Lung (tissue), 12 donors: ENCODE measurements around the gene POC5. TPM values are rescaled to one million over a fixed set of nuclear protein-coding genes. Genes with fewer than 3 reads are reported as not detected.

Source experiments
- ATAC-seq: fragments of 200-7000 bp; cut with Tn5 transposase; one replicate; pipeline ENCODE4 v1.9.1; 2020; ENCODE audit warnings: moderate number of reproducible peaks; ENCODE audit not compliant: insufficient read depth, low FRiP score
- DNase-seq, 3 donors: peaks; one replicate each; pipeline ENCODE4 v3.0.0-alpha.2; 2013 to 2017
- H3K27ac ChIP-seq, 2 donors: one replicate each; pipeline ENCODE4 v1.5.1; 2013; ENCODE audit warnings: mild to moderate bottlenecking in 2 of 2, moderate library complexity in 2 of 2, control low read depth in 1 of 2, inconsistent platforms in 1 of 2, low read depth in 1 of 2, low read length in 1 of 2
- H3K27me3 ChIP-seq, 3 donors: one replicate each; pipeline ENCODE4 v1.5.1; 2013; ENCODE audit warnings: low read length in 2 of 3; ENCODE audit not compliant: control insufficient read depth in 3 of 3, insufficient read depth in 3 of 3
- H3K36me3 ChIP-seq, 4 donors: one replicate each; pipeline ENCODE4 v1.5.1; 2013; ENCODE audit warnings: low read length in 4 of 4, mild to moderate bottlenecking in 1 of 4, moderate library complexity in 1 of 4; ENCODE audit not compliant: control insufficient read depth in 4 of 4, insufficient read depth in 4 of 4
- H3K4me1 ChIP-seq, 5 donors: one replicate each; pipeline ENCODE4 v1.5.1; 2013; ENCODE audit warnings: low read length in 5 of 5, mild to moderate bottlenecking in 2 of 5, moderate library complexity in 1 of 5; ENCODE audit not compliant: control insufficient read depth in 5 of 5, insufficient read depth in 5 of 5
- H3K4me3 ChIP-seq: one replicate; pipeline ENCODE4 v1.5.1; 2013; ENCODE audit warnings: mild to moderate bottlenecking, control low read depth, moderate library complexity
- H3K9ac ChIP-seq, 2 donors: one replicate each; pipeline ENCODE4 v1.5.1; 2013; ENCODE audit warnings: low read length in 2 of 2, control low read depth in 1 of 2; ENCODE audit not compliant: insufficient read depth in 1 of 2
- H3K9me3 ChIP-seq, 4 donors: one replicate each; pipeline ENCODE4 v1.5.1; 2013; ENCODE audit warnings: low read length in 3 of 4, mild to moderate bottlenecking in 1 of 4, moderate library complexity in 1 of 4; ENCODE audit not compliant: control insufficient read depth in 4 of 4, insufficient read depth in 3 of 4
- CTCF ChIP-seq: IDR thresholded peaks from 2 replicates; pipeline ENCODE4 v1.5.1; 2012; ENCODE audit warnings: mild to moderate bottlenecking; ENCODE audit errors: control extremely low read depth, extremely low read depth
- WGBS, 2 donors: extraction: QIAGEN DNeasy Blood & Tissue Kit; methylation state at CpG; one replicate each; pipeline ENCODE4 v1.1.7; 2013; 5-methylcytosine and 5-hydroxymethylcytosine counted together
- polyA plus RNA-seq, 2 donors: library from polyadenylated mRNA; stranded (reverse); fragments of 200-250 nt; gene quantifications; one replicate each; pipeline ENCODE4 v1.2.1, GENCODE V29; 2013
- total RNA-seq, 2 donors: library from RNA; depleted of rRNA in 1 of 2; stranded (reverse); fragments of >200 nt in 1 of 2; gene quantifications; one replicate each; pipeline ENCODE4 v1.2.1, GENCODE V29; 2014 to 2021
- donor health status: control.
- donor health status: control.
- donor health status: Bipolar disorder and iron deficiency.
- donor health status: healthy.
- donor health status: DM: yes; HTN: yes; CAD: no.

POC5 gene
- total and polyA plus RNA-seq, 4 donors = 7.7 to 18.0 (median 11.0) TPM

GRCh38 chr5:75678155-75678554 lies 39.1 kb downstream of the POC5 start:
- WGBS, 2 donors = 53 to 58% methylated on average over 3 of the region's 3 CpGs
- Histone ChIP-seq H3K27me3 (no peaks in the 10 kb centered on the region), H3K4me3 (no peak overlapping the region), H3K4me1 (peaks cover 0 to 8% (median 0%) of the 10 kb centered on the region in 5 donors), H3K36me3 (peaks cover 0 to 3% (median 3%) of the 10 kb centered on the region in 4 donors), H3K9me3 (no peaks in the 10 kb centered on the region), H3K27ac (no peak overlapping the region), H3K9ac (no peak overlapping the region)
- ATAC-seq (no peak), DNase-seq (no peak)
- no peak for TF ChIP-seq CTCF

- Histone ChIP-seq H3K36me3 (peaks cover 2 to 5% (median 4%) of the 10 kb centered on the region in 4 donors), H3K27me3 (no peaks in the 10 kb centered on the region), H3K4me3 (no peak overlapping the region), H3K4me1 (peaks cover 0 to 10% (median 2%) of the 10 kb centered on the region in 5 donors), H3K9ac (no peak overlapping the region), H3K27ac (no peak overlapping the region), H3K9me3 (no peaks in the 10 kb centered on the region)
- ATAC-seq (no peak), DNase-seq (peak in 1 of 3 donors; percentile 33)
- 23 to 45% methylated on average over 1 of the region's 1 CpG for WGBS, 2 donors
- TF ChIP-seq CTCF = no peak
Observed at GRCh38 chr5:75677607-75678006, 39.6 kb downstream of the POC5 start.

GRCh38 chr5:75675783-75676182 lies 41.5 kb downstream of the POC5 start:
- 96 to 100% methylated on average over 1 of the region's 1 CpG for WGBS, 2 donors
- ATAC-seq = no peak

More at GRCh38 chr5:75675783-75676182, 41.5 kb downstream of the POC5 start:
- peaks cover 0 to 7% (median 2%) of the 10 kb centered on the region in 5 donors for H3K4me1 ChIP-seq
- no peak overlapping the region for H3K4me3 ChIP-seq
- peak overlapping the region in 1 of 2 donors; percentile 29 for H3K9ac ChIP-seq
- H3K27me3 ChIP-seq = no peaks in the 10 kb centered on the region
- no peak for DNase-seq
- H3K9me3 ChIP-seq = no peaks in the 10 kb centered on the region
- H3K27ac ChIP-seq = no peak overlapping the region
- no peak for TF ChIP-seq CTCF
- peaks cover 3 to 6% (median 4%) of the 10 kb centered on the region in 4 donors for H3K36me3 ChIP-seq
